DMS153 (cell line): ENCODE measurements around the gene PIGQ.

Source experiments
- DNase-seq: peaks from one replicate; lab custom pipeline; 2025; lab: John Stamatoyannopoulos, UW

Gene PIGQ

GRCh38 chr16:628321-629061 is 58.7 kb downstream of the PIGQ start:
- DNase-seq, result no peak

GRCh38 chr16:629185-629832 is 59.5 kb downstream of the PIGQ start:
- DNase-seq, result no peak

GRCh38 chr16:629833-630248 is 60.1 kb downstream of the PIGQ start:
- DNase-seq, result no peak

GRCh38 chr16:630249-630814 is 60.6 kb downstream of the PIGQ start:
- DNase-seq, result no peak

- DNase-seq, result no peak
Measured at GRCh38 chr16:630815-631405, 61.1 kb downstream of the PIGQ start, which contains the start of gene WFIKKN1. WFIKKN1 (plus strand) TSS chr16:630985; CDS start chr16:631254, 269 bp downstream.

GRCh38 chr16:631808-632358 is 62.1 kb downstream of the PIGQ start:
- DNase-seq, result no peak

GRCh38 chr16:632486-633335 is 62.9 kb downstream of the PIGQ start:
- DNase-seq, result no peak

- no peak for DNase-seq
Measured at GRCh38 chr16:633336-634050, 63.7 kb downstream of the PIGQ start.
